Measurements from ENCODE around the gene RCAN1.

DNA sequence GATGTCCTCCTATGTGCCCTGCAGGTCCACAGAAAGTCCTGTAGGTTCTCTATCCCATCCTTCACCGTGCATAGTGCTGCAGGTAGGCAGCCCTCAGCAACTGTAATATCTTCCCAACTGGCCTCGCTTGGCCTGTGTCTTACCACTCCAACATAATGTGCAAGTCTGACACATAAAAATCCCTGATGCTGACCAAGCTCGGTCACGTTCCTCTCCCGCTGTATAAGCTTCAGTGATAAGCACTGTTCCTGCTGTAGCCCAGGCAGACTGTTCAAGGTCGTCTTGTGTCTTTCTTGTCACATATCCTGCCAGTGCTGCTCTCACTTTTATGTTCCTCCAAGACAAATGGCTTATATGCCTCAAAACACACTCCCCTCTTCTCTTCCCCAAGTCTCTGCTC lies 83.5 kb downstream of the RCAN1 start:
- TF ChIP-seq ZNF274 (IDR thresholded peaks at IDR 0.05; ENCODE audit: low read depth, low read length) = no peak
- no peak for TF ChIP-seq CEBPB (IDR thresholded peaks at IDR 0.05; ENCODE audit: low read depth)
- TF ChIP-seq, protein P1, sequence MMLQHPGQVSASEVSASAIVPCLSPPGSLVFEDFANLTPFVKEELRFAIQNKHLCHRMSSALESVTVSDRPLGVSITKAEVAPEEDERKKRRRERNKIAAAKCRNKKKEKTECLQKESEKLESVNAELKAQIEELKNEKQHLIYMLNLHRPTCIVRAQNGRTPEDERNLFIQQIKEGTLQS (IDR thresholded peaks at IDR 0.05) = no peak
- TF ChIP-seq, protein P2, sequence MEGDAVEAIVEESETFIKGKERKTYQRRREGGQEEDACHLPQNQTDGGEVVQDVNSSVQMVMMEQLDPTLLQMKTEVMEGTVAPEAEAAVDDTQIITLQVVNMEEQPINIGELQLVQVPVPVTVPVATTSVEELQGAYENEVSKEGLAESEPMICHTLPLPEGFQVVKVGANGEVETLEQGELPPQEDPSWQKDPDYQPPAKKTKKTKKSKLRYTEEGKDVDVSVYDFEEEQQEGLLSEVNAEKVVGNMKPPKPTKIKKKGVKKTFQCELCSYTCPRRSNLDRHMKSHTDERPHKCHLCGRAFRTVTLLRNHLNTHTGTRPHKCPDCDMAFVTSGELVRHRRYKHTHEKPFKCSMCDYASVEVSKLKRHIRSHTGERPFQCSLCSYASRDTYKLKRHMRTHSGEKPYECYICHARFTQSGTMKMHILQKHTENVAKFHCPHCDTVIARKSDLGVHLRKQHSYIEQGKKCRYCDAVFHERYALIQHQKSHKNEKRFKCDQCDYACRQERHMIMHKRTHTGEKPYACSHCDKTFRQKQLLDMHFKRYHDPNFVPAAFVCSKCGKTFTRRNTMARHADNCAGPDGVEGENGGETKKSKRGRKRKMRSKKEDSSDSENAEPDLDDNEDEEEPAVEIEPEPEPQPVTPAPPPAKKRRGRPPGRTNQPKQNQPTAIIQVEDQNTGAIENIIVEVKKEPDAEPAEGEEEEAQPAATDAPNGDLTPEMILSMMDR (IDR thresholded peaks at IDR 0.05 in 2 of 3, conservative IDR thresholded peaks at IDR 0.05 in 1 of 3; ENCODE audit: borderline replicate concordance in 1 of 3, insufficient read depth in 1 of 3, low read depth in 2 of 3, low read length in 2 of 3) = no peak
- no peak for TF ChIP-seq POLR2AphosphoS5 (IDR thresholded peaks at IDR 0.05; ENCODE audit: low read depth, low read length)
- TF ChIP-seq POLR2A (IDR thresholded peaks at IDR 0.05; ENCODE audit: borderline replicate concordance, extremely low read depth, insufficient read depth, insufficient read length) = no peak
- no peak for TF ChIP-seq FOSL1 (IDR thresholded peaks at IDR 0.05; ENCODE audit: low read depth)
- no peak for TF ChIP-seq SIN3A (IDR thresholded peaks at IDR 0.05; ENCODE audit: low read depth)
- no peak for TF ChIP-seq EZH2phosphoT487 (IDR thresholded peaks at IDR 0.05; ENCODE audit: borderline replicate concordance)
- TF ChIP-seq RAD21 (IDR thresholded peaks at IDR 0.05; ENCODE audit: low read depth) = no peak
